Measurements from ENCODE around the gene AIMP1. TPM values are rescaled to one million over a fixed set of nuclear protein-coding genes. Genes with fewer than 3 reads are reported as not detected.

The AIMP1 gene
- total and polyA plus RNA-seq, 12 donors: 22.8 to 38.6 (median 36.0) TPM

DNA sequence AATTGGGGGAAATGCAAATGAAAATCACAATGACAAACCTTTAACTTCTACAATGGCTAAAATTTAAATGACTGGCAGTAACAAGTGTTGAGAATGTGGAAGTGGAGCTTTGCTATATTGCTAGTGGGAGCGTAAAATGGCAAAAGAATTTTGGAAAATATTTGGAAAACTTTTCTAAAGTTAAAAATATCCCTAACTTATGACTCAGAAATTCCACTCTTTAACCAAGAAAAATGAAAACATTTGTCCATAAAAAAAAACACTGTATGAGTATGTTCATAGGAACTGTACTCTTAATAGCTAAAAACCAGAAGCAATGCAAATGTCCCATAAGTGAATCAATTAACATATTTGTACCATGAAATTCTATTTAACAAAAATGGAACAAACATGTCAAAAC is 4.0 kb upstream of the AIMP1 start:
- Histone ChIP-seq H3K4me3 (no peak overlapping the region), H3K4me1 (peaks cover under 1 to 28% (median 26%) of the 10 kb centered on the region in 9 donors), H3K9me3 (no peaks in the 10 kb centered on the region), H3K27me3 (no peaks in the 10 kb centered on the region), H3K36me3 (peaks cover 0 to 14% (median 6%) of the 10 kb centered on the region in 9 donors), H3K27ac (no peak overlapping the region)
- intact Hi-C loops (cut with DNase I): no loop called here
- TF ChIP-seq, protein P1, sequence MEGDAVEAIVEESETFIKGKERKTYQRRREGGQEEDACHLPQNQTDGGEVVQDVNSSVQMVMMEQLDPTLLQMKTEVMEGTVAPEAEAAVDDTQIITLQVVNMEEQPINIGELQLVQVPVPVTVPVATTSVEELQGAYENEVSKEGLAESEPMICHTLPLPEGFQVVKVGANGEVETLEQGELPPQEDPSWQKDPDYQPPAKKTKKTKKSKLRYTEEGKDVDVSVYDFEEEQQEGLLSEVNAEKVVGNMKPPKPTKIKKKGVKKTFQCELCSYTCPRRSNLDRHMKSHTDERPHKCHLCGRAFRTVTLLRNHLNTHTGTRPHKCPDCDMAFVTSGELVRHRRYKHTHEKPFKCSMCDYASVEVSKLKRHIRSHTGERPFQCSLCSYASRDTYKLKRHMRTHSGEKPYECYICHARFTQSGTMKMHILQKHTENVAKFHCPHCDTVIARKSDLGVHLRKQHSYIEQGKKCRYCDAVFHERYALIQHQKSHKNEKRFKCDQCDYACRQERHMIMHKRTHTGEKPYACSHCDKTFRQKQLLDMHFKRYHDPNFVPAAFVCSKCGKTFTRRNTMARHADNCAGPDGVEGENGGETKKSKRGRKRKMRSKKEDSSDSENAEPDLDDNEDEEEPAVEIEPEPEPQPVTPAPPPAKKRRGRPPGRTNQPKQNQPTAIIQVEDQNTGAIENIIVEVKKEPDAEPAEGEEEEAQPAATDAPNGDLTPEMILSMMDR (IDR thresholded peaks at IDR 0.05): no peak
- ATAC-seq (no peak), DNase-seq (no peak)
- WGBS, 2 donors: 79 to 83% methylated on average over 1 of the region's 1 CpG

DNA sequence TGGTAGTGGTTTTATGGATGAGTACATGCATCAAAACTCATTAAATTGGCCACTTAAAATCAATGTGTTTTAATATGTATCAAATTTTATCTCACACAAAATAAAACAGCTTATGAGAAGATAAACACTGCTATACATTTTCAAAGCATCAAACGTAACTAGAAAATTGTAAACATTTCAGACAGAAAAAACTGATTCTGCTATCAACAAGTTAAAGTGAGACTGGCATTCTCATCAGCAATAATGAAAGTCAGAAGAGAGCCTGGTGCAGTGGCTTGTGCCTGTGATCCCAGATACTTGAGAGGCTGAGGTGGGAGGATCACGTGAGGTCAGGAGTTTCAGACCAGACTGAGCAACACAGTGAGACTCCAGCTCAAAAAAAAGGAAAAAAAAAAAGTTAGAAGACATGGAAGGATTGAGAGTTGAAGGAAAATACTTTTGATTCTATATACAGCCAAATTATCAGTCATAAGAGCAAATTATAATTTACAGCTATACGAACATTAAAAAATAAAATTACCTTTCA is 3.3 kb upstream of the AIMP1 start:
- TF ChIP-seq, protein P1 (IDR thresholded peaks at IDR 0.05): no peak
- Histone ChIP-seq H3K27me3 (no peaks in the 10 kb centered on the region), H3K4me3 (no peak overlapping the region), H3K27ac (no peak overlapping the region), H3K4me1 (peaks cover 4 to 35% (median 33%) of the 10 kb centered on the region in 9 donors), H3K36me3 (peaks cover 0 to 8% (median 6%) of the 10 kb centered on the region in 9 donors), H3K9me3 (no peaks in the 10 kb centered on the region)
- intact Hi-C loops (cut with DNase I): no loop called here
- DNase-seq: no peak
- no peak for ATAC-seq
- 86% methylated on average over 3 of the region's 3 CpGs for WGBS, 2 donors

DNA sequence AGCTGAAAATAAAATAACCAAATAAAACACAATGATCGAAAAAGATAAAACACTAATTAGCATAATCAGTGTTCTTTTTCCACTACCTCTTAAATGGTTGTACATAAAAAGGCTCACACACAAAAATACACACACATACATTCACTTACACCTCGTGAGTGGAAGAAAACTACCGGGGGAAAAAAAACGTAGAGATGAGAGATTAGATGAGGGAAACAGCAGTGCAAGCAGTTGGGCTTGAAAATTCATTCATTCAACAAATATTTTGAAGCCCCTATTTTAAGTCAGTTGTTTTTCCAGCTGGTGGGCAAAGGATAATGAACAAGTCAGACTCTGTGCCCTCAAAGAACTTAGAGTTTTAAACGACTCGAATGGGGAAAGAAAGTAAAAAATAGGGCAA is 1.4 kb upstream of the AIMP1 start:
- intact Hi-C loops (cut with DNase I): loop anchor here in 1 of 10 donors (5.0 kb wide), 1 partner anchor 52 kb away; the partner anchor contains the start of gene GIMD1
- Histone ChIP-seq H3K4me1 (peaks cover 4 to 52% (median 40%) of the 10 kb centered on the region in 9 donors), H3K36me3 (no peaks in the 10 kb centered on the region), H3K27me3 (no peaks in the 10 kb centered on the region), H3K4me3 (peak overlapping the region in 9 of 10 donors; percentile 74 to 93 (median 88)), H3K27ac (peak overlapping the region in 3 of 10 donors; percentile 89 to 97 (median 91)), H3K9me3 (no peaks in the 10 kb centered on the region)
- no peak for ATAC-seq
- 38 to 39% methylated on average over 6 of the region's 6 CpGs for WGBS, 2 donors
- TF ChIP-seq, protein P1 (IDR thresholded peaks at IDR 0.05): no peak
- DNase-seq: no peak

DNA sequence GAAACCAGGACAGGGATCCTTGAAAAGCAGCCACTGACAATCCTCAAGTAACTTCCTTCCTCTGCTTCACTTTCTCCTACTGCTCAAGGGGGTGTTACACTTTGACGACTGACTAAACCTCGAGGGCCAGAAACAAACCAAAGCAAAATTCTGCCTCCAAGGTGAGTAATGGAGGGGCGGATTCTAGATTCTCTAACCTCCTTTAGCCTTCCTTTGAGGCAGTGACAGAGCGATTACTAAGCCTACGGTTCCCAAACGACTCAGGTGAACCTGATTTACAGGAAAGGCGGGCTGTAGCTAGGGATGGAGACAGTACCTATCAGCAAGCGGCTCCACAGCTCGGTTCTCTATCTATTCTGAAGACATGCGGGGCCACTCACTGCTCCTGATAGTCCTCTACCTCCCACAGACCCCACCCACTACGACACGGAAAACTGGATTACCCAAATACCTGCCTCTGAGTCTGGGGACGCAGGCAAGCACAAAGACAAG is 828 bp upstream of the AIMP1 start:
- 0 to 1% methylated on average over 13 of the region's 13 CpGs for WGBS, 2 donors
- intact Hi-C loops (cut with DNase I): loop anchor here in 1 of 10 donors (5.0 kb wide), 1 partner anchor 52 kb away; the partner anchor contains the start of gene GIMD1

More for the DNA sequence above, 828 bp upstream of the AIMP1 start:
- no peaks in the 10 kb centered on the region for H3K9me3 ChIP-seq
- TF ChIP-seq, protein P1 (IDR thresholded peaks at IDR 0.05): no peak
- H3K36me3 ChIP-seq: peaks cover 0 to 4% (median 0%) of the 10 kb centered on the region in 9 donors
- no peaks in the 10 kb centered on the region for H3K27me3 ChIP-seq
- H3K27ac ChIP-seq: peak overlapping the region; percentile 86 to 97 (median 90)
- peaks cover 4 to 52% (median 40%) of the 10 kb centered on the region in 9 donors for H3K4me1 ChIP-seq
- ATAC-seq (peak in 3 of 8 donors; percentile 2 to 26 (median 21)), DNase-seq (no peak)
- peak overlapping the region; percentile 74 to 93 (median 88) for H3K4me3 ChIP-seq
